K562 (cell line): ENCODE data around the gene LIN9. TPM values are rescaled to one million over a fixed set of nuclear protein-coding genes. Genes with fewer than 3 reads are reported as not detected.

Source experiments
- ATAC-seq: fragments of 200-7000 bp; cut with Tn5 transposase; 3 replicates; pipeline ENCODE4 v1.9.1; 2020; ENCODE audit warnings: moderate library complexity
- BruUV-seq: library from RNA; stranded (reverse); fragments of 400-500 nt; replicated peaks from 2 replicates; lab custom pipeline; 2021; lab: Mats Ljungman, UMichigan
- CTCF ChIA-PET: fragments of 300-600 bp; formaldehyde crosslinking; extraction: SDS; loops from one replicate; lab custom pipeline; 2021; ENCODE audit warnings: low intra/inter-chr PET ratio; lab: Yijun Ruan, JAX
- POLR2A ChIA-PET: fragments of 300-600, 350-650 bp; sonication (Branson Sonifier 250); formaldehyde crosslinking; extraction: SDS; loops from one replicate; lab custom pipeline; 2021; ENCODE audit warnings: antibody characterized with exemption, inconsistent platforms; lab: Yijun Ruan, JAX
- DNase-seq, 4 experiments: peaks; one replicate each; pipeline versions ENCODE4 v3.0.0 to v3.0.0-alpha.2; 2011 to 2018; ENCODE audit warnings: low spot score in 3 of 4, mixed read lengths in 3 of 4; ENCODE audit errors: extremely low read depth in 1 of 4
- FAIRE-seq: peaks from 2 replicates; lab custom pipeline; 2011; peaks lifted over from hg19 to GRCh38; lab: Jason Lieb, UNC
- H2AFZ ChIP-seq: 2 replicates; pipeline ENCODE4 v1.6.0; 2011; ENCODE audit warnings: low read depth, low read length, control low read depth, inconsistent platforms
- H3K27ac ChIP-seq: fragments of 200-600 bp; 3 replicates; pipeline ENCODE4 v1.8.0; 2011; ENCODE audit warnings: low read depth, mild to moderate bottlenecking, control low read depth, inconsistent platforms, low read length, moderate library complexity, mixed read lengths; ENCODE audit errors: extremely low read depth
- H3K27me3 ChIP-seq, 2 experiments: fragments of 300-600 bp in 1 of 2; 2 replicates in 1 of 2; 3 replicates in 1 of 2; pipeline versions ENCODE4 v1.6.0 to v1.8.0; 2011; ENCODE audit warnings: inconsistent platforms in 2 of 2, low read length in 2 of 2, mild to moderate bottlenecking in 1 of 2, mixed read lengths in 1 of 2, moderate library complexity in 1 of 2; ENCODE audit not compliant: control insufficient read depth in 2 of 2, insufficient read depth in 2 of 2
- H3K36me3 ChIP-seq: fragments of 300-600 bp; 3 replicates; pipeline ENCODE4 v1.8.0; 2011; ENCODE audit warnings: mild to moderate bottlenecking, low read length, inconsistent platforms; ENCODE audit not compliant: control insufficient read depth, insufficient read depth
- H3K4me1 ChIP-seq, 2 experiments: fragments of 200-600 bp in 1 of 2; replicated peaks in 1 of 2; 2 replicates in 1 of 2; 3 replicates in 1 of 2; pipeline versions ENCODE4 v1.5.1 to v1.8.0; 2011; ENCODE audit warnings: inconsistent platforms in 2 of 2, low read length in 2 of 2, mild to moderate bottlenecking in 1 of 2, mixed read lengths in 1 of 2, moderate library complexity in 1 of 2; ENCODE audit not compliant: control insufficient read depth in 2 of 2, insufficient read depth in 2 of 2
- H3K4me2 ChIP-seq: 2 replicates; pipeline ENCODE4 v1.6.1; 2011; ENCODE audit warnings: low read length, control low read depth, inconsistent platforms, mixed read lengths; ENCODE audit not compliant: insufficient read depth
- H3K4me3 ChIP-seq: fragments of 200-600 bp; sonication (generic), shearing (Covaris generic); 2 replicates; pipeline ENCODE4 v1.5.1; 2016; ENCODE audit warnings: control low read depth, inconsistent platforms
- H3K79me2 ChIP-seq: fragments of 200-600 bp; 3 replicates; pipeline ENCODE4 v1.8.0; 2011; ENCODE audit warnings: low read length, inconsistent platforms; ENCODE audit not compliant: control insufficient read depth, insufficient read depth
- H3K9ac ChIP-seq, 2 experiments: 2 replicates each; pipeline versions ENCODE4 v1.6.0 to v1.6.1; 2011; ENCODE audit warnings: low read depth in 2 of 2, low read length in 2 of 2, control low read depth in 1 of 2, inconsistent platforms in 1 of 2, mild to moderate bottlenecking in 1 of 2, mixed read lengths in 1 of 2; ENCODE audit not compliant: insufficient read depth in 1 of 2
- H3K9me1 ChIP-seq: one replicate; pipeline ENCODE4 v1.6.0; 2011; ENCODE audit warnings: inconsistent platforms, mild to moderate bottlenecking, low read length, moderate library complexity; ENCODE audit not compliant: control insufficient read depth, insufficient read depth
- H3K9me3 ChIP-seq: replicated peaks from 2 replicates; pipeline ENCODE4 v1.5.1; 2011; ENCODE audit warnings: low read depth, low read length, inconsistent platforms; ENCODE audit not compliant: control insufficient read depth, insufficient read depth
- H4K20me1 ChIP-seq: replicated peaks from 2 replicates; pipeline ENCODE4 v1.6.1; 2011; ENCODE audit warnings: low read length, inconsistent platforms, mixed read lengths; ENCODE audit not compliant: control insufficient read depth, insufficient read depth
- BHLHE40 ChIP-seq: IDR thresholded peaks from 2 replicates; pipeline ENCODE4 v1.6.1; 2011; ENCODE audit warnings: low read length, improper control_type of control experiment
- BRCA1 ChIP-seq, 2 experiments: fragments of 450-650 bp in 1 of 2; sonication (generic) in 1 of 2; formaldehyde crosslinking in 1 of 2; IDR thresholded peaks; 2 replicates each; pipeline versions ENCODE4 v1.5.0 to v1.6.1; 2017 to 2020; ENCODE audit warnings: mild to moderate bottlenecking in 1 of 2, missing genetic modification reagents in 1 of 2
- FOXA1 ChIP-seq: fragments of 450-650 bp; IDR thresholded peaks from 2 replicates; pipeline ENCODE4 v1.6.1; 2016; ENCODE audit warnings: mild to moderate bottlenecking, borderline replicate concordance
- FOXO4 ChIP-seq: fragments of 450-650 bp; formaldehyde crosslinking; IDR thresholded peaks from 2 replicates; pipeline ENCODE4 v1.4.0; 2020; ENCODE audit warnings: mild to moderate bottlenecking, moderate library complexity
- KAT8 ChIP-seq: fragments of 450-650 bp; IDR thresholded peaks from 2 replicates; pipeline ENCODE4 v1.6.1; 2016; ENCODE audit warnings: low read depth, mild to moderate bottlenecking
- MNT ChIP-seq, 2 experiments: fragments of 450-650 bp; conservative IDR thresholded peaks; 2 replicates each; pipeline ENCODE4 v1.6.1; 2017; ENCODE audit warnings: mild to moderate bottlenecking in 2 of 2, moderate library complexity in 2 of 2
- MTA1 ChIP-seq: fragments of 450-650 bp; IDR thresholded peaks from 2 replicates; pipeline ENCODE4 v1.6.1; 2017; ENCODE audit warnings: borderline replicate concordance
- STAT5B ChIP-seq: fragments of 250-450 bp; sonication (Bioruptor Pico); IDR thresholded peaks from 2 replicates; pipeline ENCODE4 v1.8.0; 2021; ENCODE audit warnings: mild to moderate bottlenecking, inconsistent platforms
- WGBS: fragments of 100-300 bp; shearing (Covaris generic); methylation state at CpG from one replicate; pipeline ENCODE4 v1.1.6; 2016; ENCODE audit warnings: low coverage, mixed read lengths; ENCODE audit not compliant: insufficient coverage; ENCODE audit errors: missing lambda C conversion rate; 5-methylcytosine and 5-hydroxymethylcytosine counted together
- in situ Hi-C: fragments of 300-500 bp; cut with MboI; formaldehyde crosslinking; loops from 4 replicates; pipeline ENCODE4 v1.15.0; 2018; ENCODE audit warnings: inconsistent platforms, mixed read lengths
- intact Hi-C: fragments of 100-400 bp; cut with micrococcal nuclease; formaldehyde crosslinking; loops from 2 replicates; pipeline ENCODE4 v1.14.2; 2022
- polyA plus RNA-seq, 8 experiments: library from polyadenylated mRNA; depleted of rRNA in 4 of 8; stranded (reverse) in 5 of 8; unstranded in 3 of 8; fragments of >200 nt; fragmentation: Nextera tagmentation in 2 of 8; fragmentation: Illumina TruSeq in 1 of 8; extraction: Ambion mirVana in 2 of 8; extraction: Trizol in 1 of 8; gene quantifications; 2 replicates each; pipeline versions ENCODE4 v1.2.1 to v1.2.3, GENCODE V29; 2011 to 2014; ENCODE audit warnings: inconsistent platforms in 1 of 8, missing spikeins in 1 of 8
- total RNA-seq, 7 experiments: library from RNA; depleted of rRNA in 6 of 7; stranded (reverse); fragments of >200 nt in 6 of 7; fragmentation: Illumina TruSeq in 2 of 7; extraction: Trizol in 2 of 7; gene quantifications; 2 replicates each; pipeline versions ENCODE4 v1.2.1 to v1.2.3, GENCODE V29; 2011 to 2021; ENCODE audit warnings: low replicate concordance in 1 of 7
- TF ChIP-seq, protein P1 (sequence below), 3 experiments: fragments of 200-800 bp in 1 of 3; sonication (Bioruptor generic) in 1 of 3; sonication (generic) in 1 of 3; formaldehyde crosslinking in 1 of 3; IDR thresholded peaks; 2 replicates each; pipeline versions ENCODE4 v1.6.1 to v1.8.0; 2016 to 2022; ENCODE audit warnings: mild to moderate bottlenecking in 2 of 3, missing compliant biosample characterization in 2 of 3, missing genetic modification characterization in 2 of 3, missing genetic modification reagents in 1 of 3
- TF ChIP-seq, protein P2 (sequence below), 2 experiments: IDR thresholded peaks; 2 replicates each; pipeline ENCODE4 v1.6.1; 2011; ENCODE audit warnings: borderline replicate concordance in 1 of 2, control low read depth in 1 of 2, low read depth in 1 of 2, low read length in 1 of 2, mild to moderate bottlenecking in 1 of 2, mixed read lengths in 1 of 2, moderate library complexity in 1 of 2; ENCODE audit not compliant: insufficient read depth in 1 of 2, insufficient read length in 1 of 2, poor library complexity in 1 of 2, severe bottlenecking in 1 of 2; ENCODE audit errors: extremely low read depth in 1 of 2

The LIN9 gene
- total and polyA plus RNA-seq, 9 of the 15 experiments (the other 6 are each of a cell fraction or from before 2014, with no cell fraction given) = 18.8 to 33.0 (median 25.5) TPM

- FAIRE-seq (no peak), ATAC-seq (no peak), DNase-seq (no peak)
- no peaks in the 10 kb centered on the region for H3K27me3 ChIP-seq
- no peaks in the 10 kb centered on the region for H3K4me1 ChIP-seq
- H3K4me2 ChIP-seq = no peak overlapping the region
- H3K4me3 ChIP-seq = no peak overlapping the region
- no peaks in the 10 kb centered on the region for H3K9me1 ChIP-seq
- 56% methylated on average over 5 of the region's 5 CpGs for WGBS
- in situ Hi-C loops = no loop called here
- H3K36me3 ChIP-seq = no peaks in the 10 kb centered on the region
- ChIA-PET POLR2A (interaction anchor here (1.9 kb wide), 1 partner anchor 8 kb away, joined by 7 read pairs; the partner anchor contains the start of gene LIN9), CTCF (no interaction called here)
- H4K20me1 ChIP-seq = no peaks in the 10 kb centered on the region
- H3K79me2 ChIP-seq = no peaks in the 10 kb centered on the region
- BruUV-seq = no TSS peak
- H2AFZ ChIP-seq = no peak overlapping the region
- TF ChIP-seq STAT5B (CRISPR knock-in tag) (no peak), MNT (conservative IDR thresholded peaks at IDR 0.05) (no peak), KAT8 (no peak), BHLHE40 (no peak), MTA1 (no peak), FOXO4 (CRISPR knock-in tag) (no peak), FOXA1 (no peak), BRCA1 (IDR thresholded peaks at IDR 0.05) (no peak), BRCA1 (CRISPR knock-in tag; IDR thresholded peaks at IDR 0.05) (no peak)
- TF ChIP-seq, protein P1, sequence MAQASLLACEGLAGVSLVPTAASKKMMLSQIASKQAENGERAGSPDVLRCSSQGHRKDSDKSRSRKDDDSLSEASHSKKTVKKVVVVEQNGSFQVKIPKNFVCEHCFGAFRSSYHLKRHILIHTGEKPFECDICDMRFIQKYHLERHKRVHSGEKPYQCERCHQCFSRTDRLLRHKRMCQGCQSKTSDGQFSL (CRISPR knock-in tag; IDR thresholded peaks at IDR 0.05) = no peak
- TF ChIP-seq, protein P1 (tag; IDR thresholded peaks at IDR 0.05) = no peak
- TF ChIP-seq, protein P2, sequence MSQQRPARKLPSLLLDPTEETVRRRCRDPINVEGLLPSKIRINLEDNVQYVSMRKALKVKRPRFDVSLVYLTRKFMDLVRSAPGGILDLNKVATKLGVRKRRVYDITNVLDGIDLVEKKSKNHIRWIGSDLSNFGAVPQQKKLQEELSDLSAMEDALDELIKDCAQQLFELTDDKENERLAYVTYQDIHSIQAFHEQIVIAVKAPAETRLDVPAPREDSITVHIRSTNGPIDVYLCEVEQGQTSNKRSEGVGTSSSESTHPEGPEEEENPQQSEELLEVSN (IDR thresholded peaks at IDR 0.05; ENCODE audit: borderline replicate concordance in 1 of 2, extremely low read depth in 1 of 2, insufficient read depth in 1 of 2, insufficient read length in 1 of 2, low read depth in 1 of 2, low read length in 1 of 2, poor library complexity in 1 of 2, severe bottlenecking in 1 of 2) = no peak
- no peak overlapping the region for H3K27ac ChIP-seq
- H3K9ac ChIP-seq = no peak overlapping the region
- peaks cover 6% of the 10 kb centered on the region; the same call in 1 of the 2 replicates for H3K9me3 ChIP-seq
- intact Hi-C loops = no loop called here
These were observed 9.5 kb upstream of the LIN9 start for GRCh38 chr1:226318471-226318870.
